IMR-90 (cell line): ENCODE data around the gene FBLIM1. TPM values are rescaled to one million over a fixed set of nuclear protein-coding genes. Genes with fewer than 3 reads are reported as not detected.

Source experiments
- ATAC-seq: fragments of 200-7000 bp; cut with Tn5 transposase; 2 replicates; pipeline ENCODE4 v1.9.1; 2020; ENCODE audit warnings: low read depth, mild to moderate bottlenecking, moderate library complexity
- BruUV-seq: library from RNA; stranded (reverse); fragments of 400-500 nt; replicated peaks from 2 replicates; lab custom pipeline; 2021; lab: Mats Ljungman, UMichigan
- CTCF ChIA-PET: fragments of 300-600 bp; formaldehyde crosslinking; extraction: SDS; loops from one replicate; lab custom pipeline; 2021; ENCODE audit warnings: antibody characterized with exemption; lab: Yijun Ruan, JAX
- POLR2A ChIA-PET: fragments of 300-600 bp; sonication (Branson Sonifier 250); formaldehyde crosslinking; loops from one replicate; lab custom pipeline; 2022; ENCODE audit warnings: antibody characterized with exemption; ENCODE audit not compliant: unreplicated experiment; lab: Charles Lee
- DNase-seq: peaks from one replicate; pipeline ENCODE4 v3.0.0; 2013
- H2AFZ ChIP-seq: replicated peaks from 2 replicates; pipeline ENCODE3; 2013; ENCODE audit warnings: low read length, mild to moderate bottlenecking; ENCODE audit not compliant: poor library complexity
- H2AK5ac ChIP-seq: 2 replicates; pipeline ENCODE4 v1.6.1; 2013; ENCODE audit warnings: low read depth, low read length, inconsistent platforms
- H2AK9ac ChIP-seq: replicated peaks from 2 replicates; pipeline ENCODE3; 2013; ENCODE audit warnings: mild to moderate bottlenecking, low read depth, low read length, moderate library complexity; ENCODE audit not compliant: poor library complexity
- H2BK120ac ChIP-seq: 2 replicates; pipeline ENCODE4 v1.6.1; 2013; ENCODE audit warnings: low read depth, low read length, inconsistent platforms
- H2BK15ac ChIP-seq: 3 replicates; pipeline ENCODE4 v1.6.1; 2013; ENCODE audit warnings: low read depth, low read length, inconsistent platforms
- H2BK20ac ChIP-seq: 2 replicates; pipeline ENCODE4 v1.6.1; 2013; ENCODE audit warnings: low read depth, mild to moderate bottlenecking, inconsistent platforms, low read length, moderate library complexity
- H2BK5ac ChIP-seq: 2 replicates; pipeline ENCODE4 v1.6.1; 2013; ENCODE audit warnings: mild to moderate bottlenecking, low read depth, low read length, inconsistent platforms; ENCODE audit not compliant: poor library complexity, severe bottlenecking
- H3K14ac ChIP-seq: replicated peaks from 2 replicates; pipeline ENCODE4 v1.6.1; 2013; ENCODE audit warnings: low read depth, low read length, inconsistent platforms
- H3K18ac ChIP-seq: 2 replicates; pipeline ENCODE4 v1.6.1; 2013; ENCODE audit warnings: low read depth, low read length, control low read depth
- H3K23ac ChIP-seq: 2 replicates; pipeline ENCODE4 v1.6.1; 2013; ENCODE audit warnings: low read depth, low read length, inconsistent platforms
- H3K27ac ChIP-seq: 2 replicates; pipeline ENCODE4 v1.5.1; 2013; ENCODE audit warnings: mild to moderate bottlenecking, control low read depth, low read length; ENCODE audit not compliant: insufficient read depth
- H3K27me3 ChIP-seq: 2 replicates; pipeline ENCODE4 v1.6.1; 2013; ENCODE audit warnings: low read length; ENCODE audit not compliant: control insufficient read depth, insufficient read depth
- H3K36me3 ChIP-seq: 2 replicates; pipeline ENCODE4 v1.6.1; 2013; ENCODE audit warnings: low read length, mixed read lengths; ENCODE audit not compliant: control insufficient read depth, insufficient read depth
- H3K4ac ChIP-seq: 2 replicates; pipeline ENCODE4 v1.6.1; 2013; ENCODE audit warnings: low read depth, low read length, inconsistent platforms
- H3K4me1 ChIP-seq: 2 replicates; pipeline ENCODE4 v1.6.1; 2013; ENCODE audit warnings: low read length, mixed read lengths; ENCODE audit not compliant: control insufficient read depth, insufficient read depth
- H3K4me2 ChIP-seq: 2 replicates; pipeline ENCODE4 v1.6.1; 2013; ENCODE audit warnings: low read depth, mild to moderate bottlenecking, control low read depth, low read length, moderate library complexity
- H3K4me3 ChIP-seq: 2 replicates; pipeline ENCODE4 v1.5.1; 2013; ENCODE audit warnings: low read depth, mild to moderate bottlenecking, control low read depth, low read length, moderate library complexity; ENCODE audit not compliant: insufficient read depth
- H3K56ac ChIP-seq: 2 replicates; pipeline ENCODE4 v1.6.1; 2013; ENCODE audit warnings: low read length, inconsistent platforms; ENCODE audit not compliant: insufficient read depth; ENCODE audit errors: extremely low read depth
- H3K79me1 ChIP-seq, 2 experiments: 2 replicates each; pipeline ENCODE4 v1.6.1; 2013; ENCODE audit warnings: low read length in 2 of 2, inconsistent platforms in 1 of 2, low read depth in 1 of 2
- H3K9ac ChIP-seq: 2 replicates; pipeline ENCODE4 v1.6.1; 2013; ENCODE audit warnings: low read depth, low read length, control low read depth
- H3K9me1 ChIP-seq: 2 replicates; pipeline ENCODE4 v1.6.1; 2013; ENCODE audit warnings: low read length, inconsistent platforms; ENCODE audit not compliant: insufficient read depth
- H3K9me3 ChIP-seq: 2 replicates; pipeline ENCODE4 v1.6.1; 2013; ENCODE audit warnings: low read length; ENCODE audit not compliant: control insufficient read depth, insufficient read depth
- H4K20me1 ChIP-seq: 2 replicates; pipeline ENCODE4 v1.6.1; 2013; ENCODE audit warnings: low read length, inconsistent platforms; ENCODE audit not compliant: insufficient read depth
- H4K5ac ChIP-seq: 2 replicates; pipeline ENCODE4 v1.6.1; 2013; ENCODE audit warnings: mild to moderate bottlenecking, low read depth, low read length, control low read depth
- H4K8ac ChIP-seq, 2 experiments: 2 replicates each; pipeline ENCODE4 v1.6.1; 2013; ENCODE audit warnings: low read depth in 2 of 2, low read length in 2 of 2, control low read depth in 1 of 2, inconsistent platforms in 1 of 2
- H4K91ac ChIP-seq: 2 replicates; pipeline ENCODE4 v1.6.1; 2013; ENCODE audit warnings: low read depth, low read length, inconsistent platforms; ENCODE audit not compliant: insufficient read depth
- BHLHE40 ChIP-seq: fragments of 150-350 bp; IDR thresholded peaks from 2 replicates; pipeline ENCODE4 v1.6.1; 2016; ENCODE audit warnings: mild to moderate bottlenecking, low read depth, low read length
- CEBPB ChIP-seq: IDR thresholded peaks from 2 replicates; pipeline ENCODE4 v1.6.1; 2012; ENCODE audit warnings: low read depth, low read length, improper control_type of control experiment
- CHD1 ChIP-seq: IDR thresholded peaks from 2 replicates; pipeline ENCODE4 v1.6.1; 2012; ENCODE audit warnings: low read depth, low read length, improper control_type of control experiment
- FOS ChIP-seq: fragments of 150-350 bp; IDR thresholded peaks from 2 replicates; pipeline ENCODE4 v1.6.1; 2016; ENCODE audit warnings: low read depth, low read length
- MAFK ChIP-seq: IDR thresholded peaks from 2 replicates; pipeline ENCODE4 v1.6.1; 2012; ENCODE audit warnings: low read depth, low read length, improper control_type of control experiment
- MAZ ChIP-seq: IDR thresholded peaks from 2 replicates; pipeline ENCODE4 v1.6.1; 2012; ENCODE audit warnings: low read depth, mild to moderate bottlenecking, low read length, improper control_type of control experiment, moderate library complexity, borderline replicate concordance
- MXI1 ChIP-seq: IDR thresholded peaks from 2 replicates; pipeline ENCODE4 v1.6.1; 2012; ENCODE audit warnings: low read depth, mild to moderate bottlenecking, low read length, moderate library complexity, borderline replicate concordance
- NFE2L2 ChIP-seq: fragments of 150-350 bp; IDR thresholded peaks from 2 replicates; pipeline ENCODE4 v1.6.1; 2016; ENCODE audit warnings: low read depth, mild to moderate bottlenecking, low read length
- POLR2A ChIP-seq: IDR thresholded peaks from 2 replicates; pipeline ENCODE4 v1.6.1; 2012; ENCODE audit warnings: mild to moderate bottlenecking, low read depth, low read length
- RAD21 ChIP-seq: IDR thresholded peaks from 2 replicates; pipeline ENCODE4 v1.6.1; 2012; ENCODE audit warnings: low read length, improper control_type of control experiment
- RCOR1 ChIP-seq: IDR thresholded peaks from 2 replicates; pipeline ENCODE4 v1.6.1; 2012; ENCODE audit warnings: mild to moderate bottlenecking, low read length, improper control_type of control experiment; ENCODE audit not compliant: insufficient replicate concordance
- RFX5 ChIP-seq: IDR thresholded peaks from 2 replicates; pipeline ENCODE4 v1.8.0; 2012; ENCODE audit warnings: low read depth, mild to moderate bottlenecking, low read length, moderate library complexity
- SMC3 ChIP-seq: fragments of 150-350 bp; IDR thresholded peaks from 2 replicates; pipeline ENCODE4 v1.6.1; 2016; ENCODE audit warnings: low read depth, mild to moderate bottlenecking, antibody characterized with exemption, low read length, moderate library complexity
- WGBS, 2 experiments: methylation state at CpG; one replicate each; pipeline versions ENCODE4 v1.1.5 to v1.1.7; 2013; ENCODE audit warnings: missing lambda C conversion rate in 2 of 2; ENCODE audit not compliant: insufficient read length in 1 of 2; ENCODE audit errors: extremely low coverage in 2 of 2; 5-methylcytosine and 5-hydroxymethylcytosine counted together
- dilution Hi-C: fragments of 300-500 bp; cut with HindIII; formaldehyde crosslinking; loops from one replicate; pipeline ENCODE4 v1.14.3; 2018; ENCODE audit warnings: low sequenced_read_pairs; ENCODE audit not compliant: unreplicated experiment
- in situ Hi-C: fragments of 300-500 bp; cut with MboI; formaldehyde crosslinking; loops from 3 replicates; pipeline ENCODE4 v1.14.3; 2019; ENCODE audit warnings: low sequenced_read_pairs, inconsistent platforms, mixed read lengths
- intact Hi-C: fragments of 100-400 bp; cut with micrococcal nuclease; formaldehyde crosslinking; loops from 2 replicates; pipeline ENCODE4 v1.10.0; 2022
- polyA plus RNA-seq, 3 experiments: library from polyadenylated mRNA; depleted of rRNA; stranded (reverse); fragments of >200 nt; gene quantifications; 2 replicates each; pipeline ENCODE4 v1.2.3, GENCODE V29; 2012; ENCODE audit warnings: low replicate concordance in 1 of 3
- total RNA-seq: library from RNA; depleted of rRNA; stranded (reverse); fragments of >200 nt; gene quantifications from 2 replicates; pipeline ENCODE4 v1.2.3, GENCODE V29; 2012
- TF ChIP-seq, protein P1 (sequence below): fragments of 150-350 bp; IDR thresholded peaks from 2 replicates; pipeline ENCODE4 v1.6.1; 2017; ENCODE audit warnings: mild to moderate bottlenecking, antibody characterized with exemption, low read length, low read depth
- TF ChIP-seq, protein P2 (sequence below): conservative IDR thresholded peaks from 2 replicates; pipeline ENCODE4 v1.5.1; 2012; ENCODE audit warnings: mild to moderate bottlenecking, low read depth, low read length, improper control_type of control experiment
- TF ChIP-seq, protein P3 (sequence below): fragments of 150-350 bp; IDR thresholded peaks from 2 replicates; pipeline ENCODE4 v1.6.1; 2016; ENCODE audit warnings: low read depth, mild to moderate bottlenecking, low read length, moderate library complexity, borderline replicate concordance

The FBLIM1 gene
- total and polyA plus RNA-seq, 2 of the 4 experiments (the other 2 are of a cell fraction), result 52.2 to 140 TPM

DNA sequence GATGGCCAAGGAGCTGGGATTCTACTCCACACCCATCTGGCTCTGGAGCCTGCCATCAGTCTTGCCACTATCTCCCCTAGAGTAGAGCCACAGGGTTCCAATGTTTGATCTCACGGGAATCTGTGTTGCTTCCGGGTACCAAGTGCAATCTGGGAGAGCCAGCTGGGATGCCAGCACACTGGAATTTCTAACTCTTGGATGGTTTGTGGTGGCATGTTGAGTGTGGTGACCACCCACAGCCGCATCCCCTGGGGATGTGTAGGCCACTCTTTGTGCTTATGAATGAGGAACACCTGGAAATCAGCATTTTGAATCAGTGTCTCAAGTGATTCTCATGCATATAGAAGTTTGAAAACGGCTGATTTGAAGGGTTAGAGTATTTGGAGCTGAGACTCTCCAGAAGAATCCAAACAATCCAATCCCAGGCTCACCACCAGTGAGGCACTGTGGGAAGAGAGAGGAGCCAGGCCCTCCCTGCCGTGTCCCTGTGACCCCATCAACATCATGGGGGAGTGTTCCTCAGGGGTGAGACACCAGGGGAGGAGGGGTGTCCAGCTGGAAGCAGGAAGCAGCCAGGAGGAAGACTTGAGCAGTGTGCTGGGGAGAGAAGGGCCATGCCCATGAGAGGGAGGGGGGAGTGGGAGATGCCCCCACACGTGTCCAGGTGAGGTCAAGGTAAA, 13.4 kb downstream of the FBLIM1 start:
- ATAC-seq, result peak; percentile 53
- H3K4me3 ChIP-seq, result no peak overlapping the region
- no peak overlapping the region for H2AK5ac ChIP-seq
- H3K56ac ChIP-seq, result no peak overlapping the region
- H2BK120ac ChIP-seq, result no peak overlapping the region
- dilution Hi-C loops (no loop called here), in situ Hi-C loops (no loop called here), intact Hi-C loops (no loop called here)
- no peaks in the 10 kb centered on the region for H3K9me3 ChIP-seq
- no peak overlapping the region for H3K14ac ChIP-seq
- H3K36me3 ChIP-seq, result peaks cover 72% of the 10 kb centered on the region
- H2BK15ac ChIP-seq, result no peak overlapping the region
- TF ChIP-seq, protein P1, sequence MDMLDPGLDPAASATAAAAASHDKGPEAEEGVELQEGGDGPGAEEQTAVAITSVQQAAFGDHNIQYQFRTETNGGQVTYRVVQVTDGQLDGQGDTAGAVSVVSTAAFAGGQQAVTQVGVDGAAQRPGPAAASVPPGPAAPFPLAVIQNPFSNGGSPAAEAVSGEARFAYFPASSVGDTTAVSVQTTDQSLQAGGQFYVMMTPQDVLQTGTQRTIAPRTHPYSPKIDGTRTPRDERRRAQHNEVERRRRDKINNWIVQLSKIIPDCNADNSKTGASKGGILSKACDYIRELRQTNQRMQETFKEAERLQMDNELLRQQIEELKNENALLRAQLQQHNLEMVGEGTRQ, result no peak
- no peak for TF ChIP-seq SMC3
- TF ChIP-seq MAZ, result no peak
- TF ChIP-seq NFE2L2, result no peak
- no peak for TF ChIP-seq RAD21
- no peak for TF ChIP-seq POLR2A
- TF ChIP-seq CEBPB, result no peak
- TF ChIP-seq, protein P2, sequence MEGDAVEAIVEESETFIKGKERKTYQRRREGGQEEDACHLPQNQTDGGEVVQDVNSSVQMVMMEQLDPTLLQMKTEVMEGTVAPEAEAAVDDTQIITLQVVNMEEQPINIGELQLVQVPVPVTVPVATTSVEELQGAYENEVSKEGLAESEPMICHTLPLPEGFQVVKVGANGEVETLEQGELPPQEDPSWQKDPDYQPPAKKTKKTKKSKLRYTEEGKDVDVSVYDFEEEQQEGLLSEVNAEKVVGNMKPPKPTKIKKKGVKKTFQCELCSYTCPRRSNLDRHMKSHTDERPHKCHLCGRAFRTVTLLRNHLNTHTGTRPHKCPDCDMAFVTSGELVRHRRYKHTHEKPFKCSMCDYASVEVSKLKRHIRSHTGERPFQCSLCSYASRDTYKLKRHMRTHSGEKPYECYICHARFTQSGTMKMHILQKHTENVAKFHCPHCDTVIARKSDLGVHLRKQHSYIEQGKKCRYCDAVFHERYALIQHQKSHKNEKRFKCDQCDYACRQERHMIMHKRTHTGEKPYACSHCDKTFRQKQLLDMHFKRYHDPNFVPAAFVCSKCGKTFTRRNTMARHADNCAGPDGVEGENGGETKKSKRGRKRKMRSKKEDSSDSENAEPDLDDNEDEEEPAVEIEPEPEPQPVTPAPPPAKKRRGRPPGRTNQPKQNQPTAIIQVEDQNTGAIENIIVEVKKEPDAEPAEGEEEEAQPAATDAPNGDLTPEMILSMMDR, result no peak
- TF ChIP-seq RCOR1, result no peak
- TF ChIP-seq MXI1, result no peak
- no peak for TF ChIP-seq BHLHE40
- TF ChIP-seq CHD1, result no peak
- no peak for TF ChIP-seq MAFK
- no peak for TF ChIP-seq FOS
- TF ChIP-seq, protein P3, sequence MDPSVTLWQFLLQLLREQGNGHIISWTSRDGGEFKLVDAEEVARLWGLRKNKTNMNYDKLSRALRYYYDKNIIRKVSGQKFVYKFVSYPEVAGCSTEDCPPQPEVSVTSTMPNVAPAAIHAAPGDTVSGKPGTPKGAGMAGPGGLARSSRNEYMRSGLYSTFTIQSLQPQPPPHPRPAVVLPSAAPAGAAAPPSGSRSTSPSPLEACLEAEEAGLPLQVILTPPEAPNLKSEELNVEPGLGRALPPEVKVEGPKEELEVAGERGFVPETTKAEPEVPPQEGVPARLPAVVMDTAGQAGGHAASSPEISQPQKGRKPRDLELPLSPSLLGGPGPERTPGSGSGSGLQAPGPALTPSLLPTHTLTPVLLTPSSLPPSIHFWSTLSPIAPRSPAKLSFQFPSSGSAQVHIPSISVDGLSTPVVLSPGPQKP, result no peak
- TF ChIP-seq RFX5, result no peak
- H4K91ac ChIP-seq, result no peak overlapping the region
- H3K9me1 ChIP-seq, result peaks cover 11% of the 10 kb centered on the region
- H3K4me1 ChIP-seq, result no peaks in the 10 kb centered on the region
- H3K79me1 ChIP-seq, result peaks cover 10 to 36% of the 10 kb centered on the region in 2 experiments
- DNase-seq, result peak; percentile 29
- H4K5ac ChIP-seq, result no peak overlapping the region
- no peak overlapping the region for H3K18ac ChIP-seq
- no CpG with 5 or more reads among the region's 6 CpGs for WGBS, 2 experiments
- no peak overlapping the region for H3K4me2 ChIP-seq
- peaks cover 17% of the 10 kb centered on the region for H4K20me1 ChIP-seq
- no peak overlapping the region for H3K27ac ChIP-seq
- BruUV-seq, result no TSS peak
- H2AK9ac ChIP-seq, result peak overlapping the region; percentile 82
- H2AFZ ChIP-seq, result no peak overlapping the region
- ChIA-PET CTCF (interaction anchor here (0.6 to 1.5 kb wide), 2 partner anchors 20 to 135 kb away, joined by 3 to 5 read pairs; no protein-coding TSS in a partner anchor), POLR2A (no interaction called here)
- H2BK20ac ChIP-seq, result no peak overlapping the region
- H3K27me3 ChIP-seq, result no peaks in the 10 kb centered on the region
- no peak overlapping the region for H3K9ac ChIP-seq
- no peak overlapping the region for H3K23ac ChIP-seq
- no peak overlapping the region for H3K4ac ChIP-seq
- H4K8ac ChIP-seq, result no peak overlapping the region
- peak overlapping the region; percentile 24 for H2BK5ac ChIP-seq
